Stimulated activated CD4-positive, alpha-beta T cell treated with anti-CD3 and anti-CD28 coated beads, Interleukin-4, amount 100 ng/mL, for 24 hours (primary cell): ENCODE data around the gene TRAK1.
"Not testable (repeated sequence)": the region's sequence is repeated elsewhere in the genome, so short reads cannot be mapped to it uniquely, and the experiment has no call there.

ENCODE experiments used
- DNase-seq: peaks from one replicate; pipeline ENCODE4 v3.0.0-alpha.2; 2020

The TRAK1 gene, protein sequence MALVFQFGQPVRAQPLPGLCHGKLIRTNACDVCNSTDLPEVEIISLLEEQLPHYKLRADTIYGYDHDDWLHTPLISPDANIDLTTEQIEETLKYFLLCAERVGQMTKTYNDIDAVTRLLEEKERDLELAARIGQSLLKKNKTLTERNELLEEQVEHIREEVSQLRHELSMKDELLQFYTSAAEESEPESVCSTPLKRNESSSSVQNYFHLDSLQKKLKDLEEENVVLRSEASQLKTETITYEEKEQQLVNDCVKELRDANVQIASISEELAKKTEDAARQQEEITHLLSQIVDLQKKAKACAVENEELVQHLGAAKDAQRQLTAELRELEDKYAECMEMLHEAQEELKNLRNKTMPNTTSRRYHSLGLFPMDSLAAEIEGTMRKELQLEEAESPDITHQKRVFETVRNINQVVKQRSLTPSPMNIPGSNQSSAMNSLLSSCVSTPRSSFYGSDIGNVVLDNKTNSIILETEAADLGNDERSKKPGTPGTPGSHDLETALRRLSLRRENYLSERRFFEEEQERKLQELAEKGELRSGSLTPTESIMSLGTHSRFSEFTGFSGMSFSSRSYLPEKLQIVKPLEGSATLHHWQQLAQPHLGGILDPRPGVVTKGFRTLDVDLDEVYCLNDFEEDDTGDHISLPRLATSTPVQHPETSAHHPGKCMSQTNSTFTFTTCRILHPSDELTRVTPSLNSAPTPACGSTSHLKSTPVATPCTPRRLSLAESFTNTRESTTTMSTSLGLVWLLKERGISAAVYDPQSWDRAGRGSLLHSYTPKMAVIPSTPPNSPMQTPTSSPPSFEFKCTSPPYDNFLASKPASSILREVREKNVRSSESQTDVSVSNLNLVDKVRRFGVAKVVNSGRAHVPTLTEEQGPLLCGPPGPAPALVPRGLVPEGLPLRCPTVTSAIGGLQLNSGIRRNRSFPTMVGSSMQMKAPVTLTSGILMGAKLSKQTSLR

DNA sequence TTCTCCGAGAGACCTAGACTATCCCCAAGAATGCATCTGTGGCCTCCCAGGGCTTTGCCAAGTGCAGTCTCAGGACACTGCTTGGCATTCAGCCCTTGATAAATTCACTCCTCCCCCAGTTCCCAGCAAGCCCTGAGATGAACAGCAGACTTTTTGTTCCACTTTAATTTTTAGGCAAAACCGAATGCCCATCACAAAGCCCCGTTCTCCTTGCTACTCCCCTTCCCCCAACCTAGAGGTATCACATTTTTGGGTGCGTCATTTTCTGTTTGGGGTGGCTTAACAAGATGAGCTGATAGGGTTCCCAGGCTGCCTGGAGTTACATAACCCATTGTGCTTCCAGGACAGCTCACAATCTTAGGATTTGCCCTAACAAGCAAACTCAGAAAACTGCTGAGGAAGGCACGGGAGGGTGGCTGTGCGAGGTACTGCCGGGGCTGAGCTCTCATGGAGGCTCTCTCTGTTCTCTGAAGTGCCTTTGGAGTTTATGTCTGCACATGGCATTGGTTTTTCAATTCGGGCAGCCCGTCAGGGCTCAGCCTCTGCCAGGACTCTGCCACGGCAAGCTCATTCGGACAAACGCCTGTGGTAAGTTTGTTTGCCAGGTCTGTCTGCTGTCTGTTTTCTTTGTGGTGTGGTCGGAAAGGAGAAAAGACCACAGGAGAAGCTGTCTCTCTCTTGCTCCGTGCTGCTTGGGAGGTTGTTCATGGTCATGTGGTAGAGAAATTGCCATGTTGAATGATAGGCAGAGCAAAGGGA lies at the start of gene TRAK1:
TSS of gene TRAK1 (plus strand) at position 385 of the 759 bp plus-strand sequence. CDS start at position 498, 113 bp downstream.
- DNase-seq: no peak

DNA sequence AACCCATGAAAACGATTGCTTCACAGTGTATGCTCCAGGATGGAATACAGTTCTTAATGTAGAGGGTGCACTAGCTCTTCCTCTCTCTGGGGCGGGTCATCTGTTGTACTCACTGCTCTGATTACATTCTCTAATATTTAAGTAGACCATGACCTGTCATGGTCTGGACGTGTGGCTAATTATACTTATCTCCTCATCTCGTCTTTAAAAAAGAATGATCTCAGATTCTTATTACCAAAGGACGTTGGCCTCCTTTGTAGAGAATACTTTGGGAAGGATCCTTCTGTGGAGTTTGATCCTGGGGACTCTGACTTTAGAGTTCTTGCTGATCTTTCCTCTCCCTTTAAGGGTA lies 48.4 kb upstream of the TRAK1 start:
- DNase-seq: no peak

DNA sequence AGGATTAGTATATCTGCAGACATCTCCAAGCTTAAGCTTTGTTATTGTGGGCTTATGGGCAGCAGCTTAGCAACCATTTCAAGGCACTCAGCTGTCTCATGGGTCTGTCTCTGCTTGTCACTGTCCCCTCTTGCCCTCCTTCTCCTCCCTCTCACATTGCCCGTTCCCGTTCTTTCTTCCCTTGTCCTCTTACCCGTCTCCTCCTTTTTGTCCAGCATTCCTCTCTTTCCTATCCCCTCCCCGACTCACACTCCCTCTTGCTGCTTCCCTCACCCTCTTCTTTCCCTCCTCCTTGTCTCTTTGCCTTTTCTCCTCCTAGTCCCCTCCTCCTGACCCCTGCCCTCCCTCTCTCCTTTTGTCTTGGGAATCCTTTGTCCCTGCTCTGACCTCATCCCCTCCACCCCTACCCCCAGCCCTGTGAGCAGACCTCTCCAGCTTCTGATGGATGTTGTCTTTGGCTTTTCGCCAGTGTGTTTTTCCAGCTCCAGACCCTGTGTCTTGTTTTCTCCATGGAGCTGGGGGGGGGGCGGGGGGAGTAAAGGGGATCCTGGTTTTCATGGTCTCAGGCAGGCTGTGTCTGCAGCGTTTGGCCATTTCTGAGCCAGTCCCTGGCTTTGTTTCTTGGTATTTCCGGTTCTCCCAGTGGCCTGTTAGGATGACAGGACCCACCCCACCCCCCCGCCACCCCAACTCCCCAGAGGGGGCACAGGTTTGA lies 47.9 kb upstream of the TRAK1 start:
- no peak for DNase-seq

DNA sequence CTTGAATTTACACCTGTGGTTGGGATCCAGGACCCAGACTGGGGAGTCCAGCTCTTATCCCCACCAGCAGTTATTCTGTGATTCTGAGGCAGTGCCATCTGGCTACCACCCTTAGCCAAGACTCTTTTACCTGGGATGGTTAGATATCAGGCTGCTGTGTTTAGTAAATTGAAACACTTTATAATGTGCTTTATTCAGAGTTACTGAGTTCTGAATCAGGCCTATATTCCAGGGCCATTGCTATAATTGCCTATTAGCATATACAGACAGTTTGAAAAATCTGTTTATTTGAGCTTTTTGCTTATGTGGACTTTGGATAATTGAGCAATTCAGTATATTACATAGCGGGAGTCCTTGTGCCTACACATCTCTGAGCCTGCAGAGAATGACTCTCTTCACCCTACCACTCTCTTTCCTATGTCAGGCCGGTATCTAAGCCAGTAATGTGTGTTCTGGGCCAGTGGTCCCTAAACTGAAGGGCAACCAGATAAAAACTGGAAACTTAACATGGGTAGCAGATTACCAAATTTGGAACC lies 45.4 kb upstream of the TRAK1 start:
- DNase-seq: no peak

DNA sequence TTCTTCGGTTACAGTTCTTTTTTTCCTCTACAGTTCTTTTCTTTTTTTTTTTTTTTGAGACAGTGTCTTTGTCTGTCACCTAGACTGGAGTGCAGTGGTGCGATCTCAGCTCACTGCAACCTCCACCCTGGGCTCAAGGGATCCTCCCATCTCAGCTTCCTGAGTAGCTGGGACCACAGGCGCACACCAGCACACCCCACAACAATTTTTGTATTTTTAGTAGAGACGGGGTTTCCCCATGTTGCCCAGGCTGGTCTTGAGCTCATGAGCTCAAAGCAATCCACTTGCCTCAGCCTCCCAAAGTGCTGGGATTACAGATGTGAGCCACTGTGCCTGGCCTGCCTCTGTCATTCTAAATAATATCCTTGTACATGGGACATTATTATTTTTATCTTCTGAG lies 42.6 kb upstream of the TRAK1 start:
- not testable (repeated sequence) for DNase-seq

DNA sequence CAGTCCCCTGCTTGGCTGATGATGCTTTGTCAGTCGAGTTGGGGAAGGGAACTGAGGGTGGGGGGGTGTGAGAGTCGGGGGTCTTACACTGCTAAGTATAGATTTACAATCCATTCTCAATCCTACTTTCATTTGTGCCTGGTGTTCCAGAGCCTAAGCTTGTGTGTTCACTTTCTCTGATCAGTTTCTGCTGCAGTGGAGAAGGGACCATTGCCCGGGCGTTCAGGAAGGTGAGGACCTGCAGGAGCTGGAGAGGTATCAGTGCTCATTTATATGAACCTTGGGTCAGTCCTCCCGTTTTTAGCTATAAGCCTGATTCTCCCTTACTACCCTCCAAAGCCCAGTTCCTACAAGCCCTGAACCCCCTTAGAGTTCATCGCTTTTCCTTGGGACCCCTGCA lies 41.0 kb upstream of the TRAK1 start:
- no peak for DNase-seq

DNA sequence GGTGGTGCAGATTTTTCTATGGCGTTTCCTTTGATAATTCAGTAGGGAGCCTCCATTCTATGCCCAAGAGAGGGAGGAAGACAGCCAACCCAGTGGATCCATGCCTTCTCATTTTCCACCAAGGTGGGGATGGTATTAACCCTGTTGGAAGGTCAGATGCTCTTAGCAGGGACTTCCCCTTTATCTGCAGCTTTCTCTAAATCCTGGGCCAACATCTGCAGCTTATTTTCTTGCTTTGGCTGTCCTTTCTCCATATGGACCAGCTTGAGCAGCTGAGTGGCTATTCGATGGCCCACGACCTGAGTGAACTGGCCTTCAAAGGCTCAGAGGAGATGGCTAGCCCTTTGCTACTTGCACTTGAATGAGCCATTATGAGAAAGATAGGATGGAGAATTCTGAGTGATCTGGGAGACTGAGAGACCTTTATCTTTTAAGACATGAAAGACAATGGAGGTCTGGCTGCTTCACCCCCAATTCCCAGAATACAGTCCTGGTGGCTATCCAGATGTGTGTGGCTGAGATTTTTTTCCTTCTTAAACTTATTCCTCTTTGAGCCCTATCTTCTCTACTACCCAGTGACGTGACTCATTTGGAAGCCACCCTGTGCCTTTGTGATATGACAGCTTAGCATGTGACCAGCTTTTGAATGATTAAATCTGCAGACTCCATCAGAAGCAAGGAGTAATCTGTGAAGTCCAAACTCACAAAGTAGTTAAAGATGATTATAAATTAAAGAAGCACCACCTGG lies 39.6 kb upstream of the TRAK1 start:
- no peak for DNase-seq

DNA sequence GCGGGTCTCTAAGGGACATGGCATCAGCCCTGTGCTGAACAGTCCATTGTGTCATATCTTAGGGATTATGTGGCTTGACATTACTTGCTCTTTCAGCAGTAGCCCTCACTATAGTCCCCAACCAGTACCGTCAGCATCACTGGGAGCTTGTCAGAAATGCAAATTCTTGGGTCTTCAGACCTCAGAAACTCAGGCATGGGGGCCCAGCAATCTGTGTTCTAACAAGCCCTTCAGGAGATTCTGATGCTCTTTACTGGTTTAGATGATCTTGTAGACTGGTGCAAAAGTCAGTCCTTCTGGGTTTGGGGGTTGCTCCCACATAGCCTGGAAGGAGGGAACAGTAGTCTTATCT lies 39.0 kb upstream of the TRAK1 start:
- DNase-seq: no peak

DNA sequence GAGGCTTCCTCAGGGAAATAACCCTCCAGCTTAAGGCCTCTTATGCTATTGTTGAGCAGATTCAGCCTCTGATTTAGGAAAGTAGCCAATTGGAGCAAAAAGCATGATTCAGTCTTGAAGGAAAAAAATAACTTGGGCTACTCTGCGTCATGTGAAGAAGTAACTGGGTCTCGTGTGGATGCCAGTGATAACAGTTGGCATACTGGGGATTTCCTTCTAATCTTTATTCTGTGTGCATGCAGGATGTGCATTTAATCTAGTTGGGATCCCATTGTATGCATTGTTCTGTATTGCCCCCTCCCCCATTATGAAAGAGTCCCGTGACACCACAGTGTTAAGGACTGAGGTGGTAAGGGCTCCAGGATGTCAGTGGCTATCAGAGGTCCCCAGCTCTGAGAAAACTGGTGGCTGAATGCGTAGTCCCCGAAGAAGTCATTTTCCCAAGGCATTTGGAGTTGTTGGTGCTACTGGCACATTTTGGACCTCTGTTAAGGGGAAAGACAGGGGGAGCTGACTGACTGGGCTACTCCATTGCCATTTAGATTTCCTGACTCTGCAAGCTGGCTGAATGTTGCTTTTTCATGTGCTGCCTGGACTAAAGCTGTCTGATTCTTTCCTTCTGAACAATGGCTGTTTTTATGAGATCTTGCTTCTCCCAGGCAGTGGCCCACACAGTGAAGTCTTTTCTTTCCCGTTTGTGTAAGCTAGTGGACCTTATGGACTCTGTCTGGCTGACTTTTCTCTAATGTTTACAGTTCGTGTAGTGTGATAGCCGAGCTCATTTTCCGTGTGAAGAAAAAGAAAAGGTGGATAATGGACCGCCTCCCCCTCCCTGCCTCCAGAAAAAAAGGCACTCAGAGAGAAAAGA lies 38.4 kb upstream of the TRAK1 start:
- DNase-seq: no peak

DNA sequence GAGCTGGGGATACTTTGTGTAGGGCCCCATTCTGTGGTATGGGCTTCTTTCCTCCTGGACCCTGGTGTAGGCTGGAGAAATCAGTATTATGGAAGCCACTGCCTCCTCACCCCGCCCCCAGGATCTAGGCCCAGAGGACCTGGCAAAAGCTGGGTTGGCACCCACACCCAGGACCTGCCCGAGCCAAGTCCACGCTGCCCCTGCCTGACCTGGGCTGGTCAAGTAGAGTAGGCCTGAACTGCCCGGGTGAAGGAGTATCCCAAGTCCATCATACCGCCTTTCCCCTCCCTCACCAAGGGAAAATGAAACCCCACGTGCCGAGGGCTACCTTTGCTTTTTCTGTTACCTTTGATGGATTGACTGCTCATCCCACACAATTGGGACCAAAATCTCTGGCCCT lies 37.7 kb upstream of the TRAK1 start:
- DNase-seq: no peak

DNA sequence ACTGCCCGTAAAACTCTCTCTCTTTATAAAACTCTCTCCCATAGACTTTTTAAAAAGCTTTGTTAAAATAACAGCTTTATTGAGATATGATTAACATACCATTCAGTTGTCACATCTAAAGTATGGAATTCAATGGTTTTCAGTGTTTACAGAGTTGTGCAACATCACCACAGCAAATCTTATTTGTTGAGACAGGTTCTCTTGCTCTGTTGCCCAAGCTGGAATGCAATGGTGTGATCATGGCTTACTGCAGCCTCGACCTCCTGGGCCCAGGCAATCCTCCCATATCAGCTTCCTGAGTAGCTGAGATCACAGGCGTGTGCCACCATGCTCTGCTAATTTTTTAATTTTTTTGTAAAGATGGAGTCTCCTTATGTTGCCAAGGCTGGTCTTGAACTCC lies 35.9 kb upstream of the TRAK1 start:
- DNase-seq: no peak

DNA sequence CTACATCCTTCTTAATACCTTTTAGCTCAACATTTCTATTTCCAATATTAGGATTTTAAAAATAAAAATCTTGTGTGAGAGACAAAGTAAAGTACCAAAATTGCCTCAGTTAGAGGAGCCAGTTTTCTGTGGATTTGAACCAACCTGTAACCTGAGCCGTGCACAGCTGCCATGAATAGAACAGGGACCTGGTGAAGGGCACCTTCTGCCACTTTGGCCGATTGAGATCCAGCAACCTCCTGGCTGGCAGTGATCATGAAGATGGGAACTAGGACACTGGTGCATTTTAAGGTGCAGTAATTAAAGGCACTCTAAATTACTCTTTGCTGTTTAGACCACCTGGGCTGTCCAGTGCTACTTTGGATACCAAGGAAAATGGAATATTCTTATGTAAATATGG lies 34.3 kb upstream of the TRAK1 start:
- DNase-seq: no peak

DNA sequence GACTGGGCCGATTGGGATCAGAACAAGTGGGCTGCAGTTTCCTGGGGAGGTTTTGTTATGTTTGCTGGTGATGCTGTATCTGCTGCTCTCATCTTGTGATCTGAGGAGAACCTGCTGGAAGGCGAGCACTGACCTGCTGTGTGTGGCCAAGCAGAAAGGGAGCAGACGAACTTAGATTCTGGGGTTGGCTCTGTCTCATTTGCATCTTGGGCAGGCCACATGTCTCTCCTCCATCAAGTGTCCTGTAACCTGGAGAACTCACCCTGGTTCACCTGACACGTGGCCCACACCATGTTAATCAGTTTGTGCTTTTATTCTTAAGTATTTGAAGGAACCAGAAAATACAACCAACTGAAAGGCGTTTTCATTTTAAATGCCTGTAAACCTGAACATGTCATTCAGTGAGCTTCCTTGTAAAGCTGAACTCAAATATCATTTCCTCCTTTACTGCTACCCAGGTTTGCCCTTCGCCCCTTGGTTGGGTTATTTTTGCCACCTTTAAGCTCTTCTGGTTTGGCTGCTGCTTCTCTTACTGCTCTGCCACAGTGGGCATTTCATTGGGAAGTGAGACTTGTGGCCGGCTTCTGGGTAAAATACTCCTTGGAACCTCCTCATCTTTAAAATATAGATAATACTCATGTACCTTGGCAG lies 33.5 kb upstream of the TRAK1 start:
- DNase-seq: no peak

DNA sequence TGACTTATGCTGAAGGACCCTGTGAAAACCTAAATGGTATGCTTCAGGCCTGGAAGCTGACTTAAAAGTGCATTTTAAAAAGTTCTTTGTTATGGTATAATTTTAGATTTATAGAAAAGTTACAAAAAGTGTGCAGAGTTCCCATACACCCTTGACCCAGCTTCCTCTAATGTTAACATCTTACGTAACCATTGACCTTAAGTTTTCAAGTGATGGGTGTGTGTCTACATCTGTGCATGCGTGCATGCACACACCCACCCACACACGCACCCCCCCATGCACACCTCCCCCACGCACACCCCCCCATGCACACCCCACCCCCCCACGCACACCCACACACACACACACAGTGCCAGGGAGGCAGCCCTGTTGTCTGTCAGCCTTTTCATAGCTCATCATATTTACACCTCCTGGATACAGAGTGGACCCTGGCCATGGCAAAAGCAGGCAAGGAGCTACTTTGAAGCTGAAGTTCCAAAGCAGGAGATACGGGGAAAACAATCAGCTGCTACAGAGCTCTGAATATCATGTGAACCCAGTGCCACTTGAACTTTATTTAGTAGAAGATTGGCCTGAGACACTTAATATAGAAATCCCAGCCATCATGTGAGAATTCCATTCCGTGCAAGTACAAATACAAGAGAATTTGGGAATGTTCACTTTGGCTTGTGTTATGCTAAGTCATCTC lies 30.0 kb upstream of the TRAK1 start:
- no peak for DNase-seq

DNA sequence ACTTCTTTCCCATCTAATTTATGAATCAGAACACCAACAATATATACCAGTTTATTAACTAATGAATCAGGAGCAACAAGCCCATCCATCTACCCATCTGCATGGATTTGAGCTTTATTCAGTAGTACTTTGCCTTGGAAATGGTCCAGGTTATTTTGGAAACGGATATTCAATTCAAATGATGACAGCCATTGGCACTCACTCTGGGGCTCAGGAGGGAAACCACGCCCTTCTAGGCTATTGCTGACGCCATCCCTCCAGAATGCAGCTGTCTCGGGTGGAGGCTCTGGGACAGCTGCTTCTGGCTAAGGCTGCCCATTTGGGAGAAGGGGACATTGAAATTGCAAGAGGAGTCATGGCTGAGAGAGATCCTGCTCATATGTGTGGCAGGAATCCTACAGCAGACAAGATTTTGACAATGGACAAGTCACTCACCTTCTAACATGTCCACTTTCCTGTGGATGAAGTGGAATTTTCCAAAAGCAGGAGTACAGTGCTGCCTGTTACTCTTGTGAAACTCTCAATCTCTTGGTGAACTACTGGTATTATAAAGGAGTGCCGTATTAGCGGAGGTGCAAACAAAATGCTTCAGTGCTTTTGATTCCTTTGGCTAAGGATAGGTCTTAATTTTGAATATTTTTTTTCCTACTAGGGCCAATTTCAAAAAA lies 29.3 kb upstream of the TRAK1 start:
- DNase-seq: no peak

DNA sequence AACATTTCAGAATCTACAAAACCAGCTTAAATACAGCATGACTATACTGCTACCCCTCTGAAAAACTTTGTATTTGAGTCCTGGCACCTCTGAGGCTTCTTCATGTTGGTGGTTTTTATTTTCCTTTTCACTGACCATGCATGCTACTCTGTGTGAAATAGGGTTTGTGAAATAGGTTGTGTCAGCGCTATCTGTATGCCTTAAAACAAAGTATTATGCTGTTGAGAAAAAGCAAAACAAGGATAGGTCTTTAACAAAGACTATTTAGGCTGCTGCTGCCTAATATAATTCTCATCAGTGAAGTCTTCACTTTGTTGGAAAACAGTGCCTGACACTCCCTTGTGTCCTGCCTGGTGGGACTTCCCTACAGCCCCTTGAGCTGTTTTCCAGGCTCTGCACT lies 28.7 kb upstream of the TRAK1 start:
- DNase-seq: no peak

DNA sequence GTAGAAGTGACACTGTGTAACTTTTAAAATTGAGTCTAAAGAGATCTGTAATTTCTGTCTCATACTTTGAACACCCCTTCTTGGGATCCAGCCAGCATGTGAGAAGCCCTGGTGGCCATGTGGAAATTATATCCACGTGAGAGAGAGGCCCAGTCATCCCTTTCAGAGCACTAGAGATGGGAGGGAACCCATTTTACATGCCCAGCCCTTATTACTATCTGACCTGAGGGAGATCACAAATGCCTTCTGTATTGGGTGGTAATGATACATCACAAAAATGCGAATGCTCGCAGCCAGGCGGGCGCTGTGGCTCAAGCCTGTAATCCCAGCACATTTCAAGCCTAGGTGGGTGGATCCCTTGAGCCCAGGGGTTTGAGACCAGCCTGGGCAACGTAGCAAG lies 27.3 kb upstream of the TRAK1 start:
- no peak for DNase-seq

DNA sequence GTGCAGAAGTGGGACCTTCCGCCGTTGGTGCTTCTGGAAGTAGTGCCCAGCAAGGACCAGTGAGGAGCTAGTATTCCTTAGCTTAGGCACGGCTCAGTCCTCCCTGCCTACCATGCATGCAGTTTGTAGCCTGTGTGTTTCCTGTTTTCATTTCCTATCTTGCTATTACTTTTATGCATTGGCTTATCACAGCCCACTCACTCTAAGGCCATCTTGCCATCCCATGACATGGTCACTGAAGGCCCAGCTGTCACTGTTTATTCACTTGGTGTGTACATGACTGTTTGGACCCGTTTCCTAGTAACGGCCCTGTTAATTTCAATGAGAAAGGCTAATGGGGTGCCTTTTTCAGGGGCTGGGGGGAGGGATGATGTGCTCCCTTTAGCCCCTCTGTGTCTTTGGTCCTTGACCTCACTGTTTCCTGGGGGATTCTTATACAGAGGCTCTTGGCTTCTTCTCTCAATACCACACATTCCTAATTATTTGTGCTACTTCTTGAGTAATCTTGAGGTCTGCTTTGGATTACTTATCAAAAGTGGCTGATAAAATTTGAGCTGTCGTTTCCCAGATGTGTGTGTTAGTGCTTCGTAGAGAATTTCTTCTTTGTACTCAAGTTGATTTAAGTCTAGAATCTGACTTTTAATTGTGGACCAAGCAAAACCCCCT lies 24.5 kb upstream of the TRAK1 start:
- DNase-seq: no peak
